ENCODE measurements around the gene ZNF732.
"Not testable (repeated sequence)": the region's sequence is repeated elsewhere in the genome, so short reads cannot be mapped to it uniquely, and the experiment has no call there.

ZNF732 gene

DNA sequence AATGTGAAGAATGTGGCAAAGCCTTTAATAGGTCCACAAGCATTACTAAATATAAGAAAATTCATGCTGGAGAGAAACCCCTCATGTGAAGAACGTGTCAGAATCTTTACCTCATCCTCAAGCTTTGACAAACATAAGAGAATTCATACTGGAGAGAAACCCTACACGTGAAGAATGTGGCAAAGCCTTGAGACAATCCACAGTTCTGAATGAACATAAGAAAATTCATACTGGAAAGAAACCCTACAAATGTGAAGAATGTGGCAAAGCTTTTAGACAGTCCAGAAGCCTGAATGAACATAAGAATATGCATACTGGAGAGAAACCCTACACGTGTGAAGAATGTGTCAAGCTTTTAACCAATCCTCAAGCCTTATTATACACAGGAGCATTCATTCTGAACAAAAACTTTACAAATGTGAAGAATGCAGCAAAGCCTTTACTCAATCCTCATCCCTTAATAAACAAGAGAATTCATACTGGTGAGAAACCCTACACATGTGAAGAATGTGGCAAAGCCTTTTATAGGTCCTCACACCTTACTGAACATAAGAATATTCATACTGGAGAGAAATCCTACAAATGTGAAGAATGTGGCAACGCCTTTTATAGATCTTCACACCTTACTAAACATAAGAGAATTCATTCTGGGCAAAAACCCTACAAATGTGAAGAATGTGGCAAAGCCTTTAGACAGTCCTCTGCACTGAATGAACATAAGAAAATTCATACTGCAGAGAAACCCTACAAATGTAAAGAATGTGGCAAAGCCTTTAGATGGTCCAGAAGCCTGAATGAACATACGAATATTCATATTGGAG is 51.1 kb downstream of the ZNF732 start:
- no peak for DNase-seq

DNA sequence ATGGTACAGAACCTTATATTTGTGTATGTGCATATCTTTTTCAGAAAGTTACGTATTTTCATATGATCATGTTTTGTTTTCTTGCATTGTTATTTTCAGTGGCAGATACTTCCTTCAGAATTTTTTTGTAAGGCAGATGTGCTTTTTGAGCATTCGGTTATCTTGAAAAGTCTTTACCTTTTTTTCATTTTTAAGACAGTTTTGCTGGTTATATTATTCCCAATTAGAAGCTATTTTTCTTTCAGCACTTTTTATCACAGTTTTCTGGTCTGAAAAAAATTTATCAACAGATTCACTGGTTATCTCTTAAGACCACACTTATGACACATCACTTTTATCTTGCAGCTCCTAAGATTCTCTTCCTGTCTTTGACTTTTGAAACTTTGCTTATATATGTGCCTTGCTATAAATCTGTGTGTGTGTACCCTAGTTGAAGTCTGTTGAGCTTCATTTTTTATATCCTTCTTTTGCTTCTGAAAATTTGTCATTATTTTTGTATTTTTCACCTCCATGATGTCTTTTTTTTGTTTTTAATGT is 53.1 kb downstream of the ZNF732 start:
- DNase-seq: no peak

DNA sequence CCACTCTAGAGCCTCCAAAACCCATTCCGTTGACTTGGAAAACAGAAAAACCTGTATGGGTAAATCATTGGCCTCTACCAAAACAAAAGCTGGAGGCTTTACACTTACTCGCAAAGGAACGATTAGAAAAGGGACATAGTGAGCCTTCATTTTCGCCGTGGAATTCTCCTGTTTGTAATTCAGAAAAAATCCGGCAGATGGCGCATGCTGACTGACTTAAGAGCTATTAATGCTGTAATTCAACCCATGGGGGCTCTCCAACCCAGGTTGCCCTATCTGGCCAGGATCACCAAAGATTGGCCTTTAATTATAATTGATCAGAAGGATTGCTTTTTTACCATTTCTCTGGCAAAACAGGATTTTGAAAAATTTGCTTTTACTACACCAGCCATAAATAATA is 60.8 kb downstream of the ZNF732 start:
- peak; percentile 50 to 65 for DNase-seq

DNA sequence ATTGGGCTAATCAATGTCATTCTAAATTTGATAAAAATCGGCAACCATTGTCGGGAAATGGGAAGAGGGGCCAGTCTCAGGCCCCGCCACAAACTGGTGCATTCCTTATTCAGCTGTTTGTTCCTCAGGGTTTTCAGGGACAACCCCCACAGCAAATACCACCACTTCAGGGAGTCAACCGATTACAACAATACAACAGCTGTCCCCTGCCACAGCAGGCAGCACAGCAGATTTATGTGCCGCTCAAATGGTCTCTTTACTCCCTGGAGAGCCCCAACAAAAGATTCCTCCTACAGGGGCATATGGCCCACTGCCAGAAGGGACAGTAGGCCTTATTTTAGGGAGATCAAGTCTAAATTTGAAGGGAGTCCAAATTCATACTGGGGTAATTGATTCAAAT is 61.8 kb downstream of the ZNF732 start:
- DNase-seq: no peak

DNA sequence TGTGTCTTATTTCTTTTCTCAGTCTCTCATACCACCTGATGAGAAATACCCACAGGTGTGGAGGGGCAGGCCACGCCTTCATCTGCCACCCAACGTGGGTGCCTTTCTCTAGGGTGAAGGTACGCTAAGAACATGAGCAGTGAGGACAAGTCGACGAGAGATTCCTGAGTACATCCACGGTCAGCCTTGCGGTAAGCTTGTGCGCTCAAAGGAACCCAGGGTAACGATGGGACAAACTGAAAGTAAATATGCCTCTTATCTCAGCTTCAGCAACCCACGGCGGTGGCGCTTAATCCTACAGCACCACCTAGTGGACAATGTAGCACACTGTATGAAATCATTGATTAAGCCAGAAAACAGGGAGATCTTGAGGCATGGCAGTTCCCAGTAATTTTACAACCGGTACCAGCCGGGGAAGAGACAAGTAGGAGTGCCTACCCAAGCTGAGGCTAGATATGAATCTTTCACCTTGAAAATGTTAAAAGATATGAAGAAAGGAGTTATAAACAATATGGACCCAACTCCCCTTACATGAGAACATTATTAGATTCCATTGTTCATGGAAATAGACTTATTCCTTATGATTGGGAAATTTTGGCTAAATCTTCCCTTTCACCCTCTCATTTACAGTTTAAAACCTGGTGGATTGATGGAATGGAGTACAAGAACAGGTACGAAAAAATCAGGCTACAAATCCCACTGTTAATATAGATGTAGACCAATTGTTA is 63.0 kb downstream of the ZNF732 start:
- DNase-seq: peak; percentile 60 to 62

DNA sequence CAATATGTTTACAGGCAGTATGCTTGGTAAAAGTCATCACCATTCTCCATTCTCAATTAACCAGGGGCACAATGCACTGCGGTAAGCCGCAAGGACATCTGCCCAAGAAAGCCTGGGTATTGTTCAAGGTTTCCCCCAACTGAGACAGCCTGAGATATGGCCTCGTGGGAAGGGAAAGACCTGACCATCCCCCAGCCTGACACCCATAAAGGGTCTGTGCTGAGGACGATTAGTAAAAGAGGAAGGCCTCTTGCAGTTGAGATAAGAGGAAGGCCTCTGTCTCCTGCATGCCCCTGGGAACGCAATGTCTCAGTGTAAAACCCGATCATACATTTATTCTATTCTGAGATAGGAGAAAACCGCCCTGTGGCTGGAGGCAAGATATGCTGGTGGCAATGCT is 63.9 kb downstream of the ZNF732 start:
- not testable (repeated sequence) for DNase-seq

DNA sequence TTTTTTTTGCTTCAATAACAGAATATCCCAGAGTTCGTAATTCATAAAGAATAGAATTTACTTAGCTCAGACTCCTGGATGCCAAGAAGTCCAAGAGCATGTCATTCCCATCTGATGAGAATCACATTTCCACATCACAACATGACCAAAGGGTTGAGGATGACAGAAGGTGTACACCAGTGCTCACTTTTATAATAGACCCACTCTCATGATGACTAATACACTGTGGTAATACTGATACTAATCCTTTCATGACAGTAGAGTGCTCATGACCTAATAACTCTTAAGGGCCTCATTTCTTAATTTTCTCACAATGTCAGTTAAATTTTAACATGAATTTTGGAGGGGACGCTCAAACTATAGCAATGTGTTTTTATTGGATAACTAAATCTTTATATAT is 69.2 kb downstream of the ZNF732 start:
- DNase-seq: no peak

DNA sequence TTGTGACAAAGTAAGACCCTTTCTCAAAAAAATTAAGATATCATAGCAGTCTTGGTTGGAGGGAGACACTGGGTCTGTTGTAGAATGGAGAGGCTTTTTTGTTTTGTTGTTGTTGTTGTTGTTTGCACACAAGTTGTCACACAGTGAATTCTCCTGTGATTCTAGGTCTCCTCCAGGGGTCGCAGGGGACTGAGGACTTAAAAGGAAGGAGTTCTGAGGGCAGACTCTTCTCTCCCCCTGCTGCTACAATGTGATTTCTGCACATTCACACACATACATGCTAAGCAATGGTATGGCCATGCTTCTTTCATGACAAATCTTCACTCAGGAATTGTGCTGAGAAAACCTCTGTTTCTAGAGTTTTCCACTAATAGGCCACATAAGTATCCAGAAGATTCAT is 71.1 kb downstream of the ZNF732 start:
- no peak for DNase-seq

DNA sequence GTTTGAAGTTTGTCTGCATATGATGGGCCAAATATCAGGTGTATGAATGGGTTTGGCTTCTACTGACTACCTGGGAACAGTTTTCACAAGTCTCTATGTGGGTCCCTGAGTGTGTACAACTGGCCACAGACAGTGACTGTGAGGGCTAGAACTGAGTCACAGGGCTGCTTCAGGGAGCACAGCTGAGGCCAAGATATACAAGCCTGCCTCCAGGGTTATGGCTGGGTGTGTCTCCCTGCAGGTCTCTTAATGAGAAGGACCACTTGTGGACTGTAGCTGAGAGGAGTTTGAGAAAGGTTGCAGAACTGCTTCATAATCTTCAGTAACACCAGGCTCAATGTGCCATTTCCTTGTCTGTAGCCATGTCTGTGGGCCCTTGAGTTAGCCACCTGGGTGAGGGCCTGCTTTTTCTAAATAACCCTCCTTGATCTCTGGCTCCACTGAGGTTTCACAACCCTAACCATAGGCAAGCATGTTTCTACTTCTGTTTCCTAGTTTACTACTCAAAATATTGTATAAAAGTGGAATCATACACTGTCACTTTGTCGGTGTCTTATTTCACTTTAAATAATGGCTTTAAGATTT is 81.3 kb downstream of the ZNF732 start:
- DNase-seq: no peak
